AML-193 (cell line): ENCODE data around the gene DNAAF9.

Source experiments
- DNase-seq, 2 experiments: peaks; one replicate each; lab custom pipeline; 2025; lab: John Stamatoyannopoulos, UW

The DNAAF9 gene

GRCh38 chr20:3410464-3410863, 3.0 kb upstream of the DNAAF9 start:
- DNase-seq: no peak

DNA sequence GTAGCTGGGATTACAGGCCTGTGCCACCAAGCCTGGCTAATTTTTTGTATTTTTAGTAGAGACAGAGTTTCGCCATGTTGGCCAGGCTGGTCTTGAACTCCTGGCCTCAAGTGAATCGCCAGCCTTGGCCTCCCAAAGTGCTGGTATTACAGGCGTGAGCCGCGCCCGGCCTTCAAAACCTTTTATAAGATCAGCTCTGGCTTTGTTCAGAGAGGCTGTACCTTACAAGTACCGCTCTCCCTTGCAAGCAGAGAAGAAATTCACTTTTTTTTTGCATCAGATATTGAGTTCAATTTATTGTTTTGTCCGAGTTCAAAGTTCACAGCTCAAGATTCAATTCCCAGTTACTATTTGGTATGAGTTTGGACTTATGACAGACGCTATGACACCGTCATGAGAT, 1.9 kb upstream of the DNAAF9 start:
- no peak for DNase-seq

DNA sequence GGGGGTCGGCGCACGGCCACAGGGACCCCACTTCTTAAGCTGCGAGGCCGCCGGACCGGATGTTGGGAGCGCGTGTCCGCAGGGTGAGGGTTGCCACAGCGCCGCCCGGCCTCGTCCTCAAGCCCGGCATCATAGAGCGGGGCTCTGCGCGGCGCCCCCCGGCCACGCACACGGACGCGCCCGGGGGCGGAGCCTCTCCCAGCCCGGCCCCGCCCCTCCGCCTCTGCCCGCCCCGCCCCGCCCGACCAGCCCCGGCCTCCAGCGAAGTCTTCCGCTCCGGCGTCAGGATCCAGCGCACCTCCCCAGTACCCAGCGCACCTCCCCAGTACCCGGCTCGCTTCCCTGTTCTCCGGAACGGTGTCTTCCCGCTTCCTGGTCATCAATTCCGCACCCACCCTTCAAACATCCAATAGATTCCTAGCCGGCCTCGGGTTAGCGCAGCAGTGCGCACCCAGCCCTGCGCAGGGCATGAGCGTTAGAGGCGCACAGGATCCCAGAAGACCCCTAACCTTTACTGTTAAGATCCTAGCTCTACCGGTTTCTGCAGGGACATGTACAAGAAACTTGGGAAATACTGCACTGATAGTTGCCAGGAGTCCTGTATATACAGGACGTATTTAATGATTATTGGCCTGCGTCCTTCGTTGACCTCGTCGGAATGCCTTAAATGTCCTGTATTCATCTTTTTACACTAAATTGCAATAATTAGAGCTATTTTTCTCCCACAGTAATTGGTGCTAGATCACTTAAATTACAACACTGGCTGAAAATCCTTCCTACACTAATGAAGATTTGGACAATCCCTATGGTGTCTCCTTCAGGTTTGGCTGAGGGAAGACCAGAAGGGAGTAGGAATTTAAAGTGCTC, 535 bp upstream of the DNAAF9 start:
- peak; percentile 62 to 70 for DNase-seq

DNA sequence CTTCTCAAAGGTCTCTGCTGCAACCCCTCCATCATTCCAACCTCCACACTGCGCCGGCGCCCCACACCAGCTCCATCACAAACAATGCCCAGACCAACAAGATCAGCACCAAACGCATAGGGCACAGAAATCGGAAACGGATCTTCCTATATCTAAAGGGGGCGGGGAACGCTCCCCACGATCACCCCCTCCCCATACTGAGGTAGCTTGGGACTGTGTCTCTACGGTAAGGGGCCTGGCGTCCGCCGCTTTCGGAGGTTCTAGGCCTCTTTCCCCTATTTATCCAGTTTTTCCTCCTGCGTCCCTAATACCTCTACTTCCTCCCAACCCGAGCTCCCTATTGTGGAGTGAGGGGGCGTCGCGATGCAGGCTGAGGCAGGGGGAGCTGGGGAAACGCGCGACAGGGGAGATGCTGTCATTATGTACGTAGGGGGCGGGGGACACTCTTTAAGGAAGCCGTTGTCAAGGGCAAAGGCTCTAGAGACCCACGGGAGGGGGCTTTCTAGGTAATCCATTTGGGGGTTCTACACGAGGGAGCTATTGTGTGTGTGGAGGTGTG, 909 bp downstream of the DNAAF9 start:
- DNase-seq: no peak

DNA sequence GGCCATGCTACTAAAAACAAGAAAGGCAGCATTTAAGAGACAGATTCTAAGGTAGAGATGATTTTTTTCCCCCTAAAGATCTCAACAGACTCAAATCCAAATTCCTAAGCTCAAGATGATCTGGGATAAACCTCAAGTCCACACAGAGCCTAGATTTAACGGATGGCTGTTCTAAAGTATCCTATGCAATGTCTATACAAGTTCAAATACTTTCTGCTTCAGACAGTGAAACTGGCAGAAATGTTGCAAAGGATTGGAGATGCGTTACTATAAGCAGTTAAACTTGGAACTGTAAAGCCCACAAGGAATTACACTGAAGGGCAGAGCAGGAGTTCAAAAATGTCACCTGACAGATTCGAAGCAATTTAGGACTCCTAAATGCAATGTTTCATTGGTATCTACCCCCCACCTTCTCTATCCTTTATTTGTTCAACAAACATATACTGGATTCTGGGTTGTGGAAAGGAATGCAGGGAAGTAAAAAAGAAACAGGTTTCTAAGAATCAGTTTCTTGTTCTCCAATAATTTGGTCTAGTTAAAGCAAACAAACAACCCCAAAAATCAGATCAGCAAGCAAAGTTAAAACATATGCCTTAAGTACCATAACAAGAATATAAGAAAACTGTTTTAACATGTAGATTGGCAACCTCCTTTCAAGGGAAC, 1.6 kb downstream of the DNAAF9 start:
- DNase-seq: no peak

- DNase-seq: no peak
Measured at GRCh38 chr20:3405139-3405538, 2.3 kb downstream of the DNAAF9 start.

GRCh38 chr20:3404402-3404801, 3.1 kb downstream of the DNAAF9 start:
- DNase-seq: peak in 1 of 2 experiments; percentile 10

GRCh38 chr20:3403741-3404140, 3.7 kb downstream of the DNAAF9 start:
- no peak for DNase-seq

- no peak for DNase-seq
Measured at GRCh38 chr20:3402453-3402852, 5.0 kb downstream of the DNAAF9 start.

GRCh38 chr20:3400260-3401155, 7.0 kb downstream of the DNAAF9 start:
- no peak for DNase-seq

- DNase-seq: no peak
Measured at GRCh38 chr20:3398681-3399252, 8.7 kb downstream of the DNAAF9 start.

GRCh38 chr20:3396492-3396891, 11.0 kb downstream of the DNAAF9 start:
- no peak for DNase-seq

GRCh38 chr20:3392756-3393155, 14.7 kb downstream of the DNAAF9 start:
- no peak for DNase-seq

- DNase-seq: no peak
Measured at GRCh38 chr20:3390759-3391425, 16.6 kb downstream of the DNAAF9 start.

- DNase-seq: no peak
Measured at GRCh38 chr20:3383878-3384495, 23.5 kb downstream of the DNAAF9 start.

DNA sequence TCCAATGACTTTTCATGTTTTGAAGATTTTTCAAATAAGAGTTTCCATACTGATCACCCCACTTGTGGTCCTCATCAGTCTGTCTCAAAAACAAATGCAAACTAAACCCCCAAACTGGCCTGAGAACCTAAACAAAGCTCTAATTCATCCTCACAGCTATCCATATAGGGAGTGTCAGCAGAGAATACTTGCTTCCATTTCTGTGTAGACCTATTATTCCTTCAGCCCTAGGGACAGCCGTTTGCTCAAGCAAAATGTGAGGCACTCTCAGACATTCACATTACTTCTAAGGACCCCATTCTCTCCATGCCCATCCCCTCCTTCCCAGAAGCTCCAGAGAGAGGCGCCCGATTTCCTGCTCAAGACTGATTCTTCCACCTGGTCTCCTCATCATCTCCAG, 24.6 kb downstream of the DNAAF9 start:
- DNase-seq: no peak

DNA sequence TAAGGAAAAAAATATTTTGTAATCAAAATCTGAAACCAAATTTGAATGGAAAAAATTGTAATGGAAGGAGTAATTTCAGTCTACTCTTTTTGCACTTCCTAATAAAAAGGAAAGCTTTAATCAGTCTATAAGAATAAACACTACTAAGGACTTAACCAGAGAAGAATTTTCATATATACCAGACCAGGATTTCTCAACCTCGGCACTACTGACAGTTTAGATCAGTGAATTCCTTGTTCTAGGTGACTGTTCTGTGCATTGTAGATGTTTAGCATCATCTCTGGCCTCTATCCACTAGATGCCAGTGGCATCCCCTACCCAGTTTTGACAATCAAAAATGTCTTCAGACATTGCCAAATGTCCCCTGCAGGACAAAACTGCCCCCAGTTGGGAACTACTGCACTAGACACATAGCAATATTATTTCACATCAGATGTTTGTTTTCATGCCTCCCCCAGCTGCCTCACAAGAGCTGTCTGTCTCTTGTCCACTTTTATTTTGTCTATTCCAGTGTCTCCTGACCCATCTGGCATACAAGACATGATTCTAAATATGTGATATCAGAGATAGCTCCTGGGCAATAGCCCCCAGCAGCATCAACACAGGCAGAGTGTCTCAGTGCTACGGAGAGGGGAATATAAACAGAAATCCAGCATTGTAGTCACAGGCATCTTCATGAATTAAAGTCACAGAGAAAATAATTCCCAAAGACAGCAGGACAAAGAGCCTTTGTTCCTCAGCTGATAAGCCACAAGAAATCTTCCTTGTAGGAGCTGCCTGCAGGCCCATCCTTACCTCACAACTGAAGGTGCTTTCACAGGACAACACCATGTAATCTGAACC, 27.0 kb downstream of the DNAAF9 start:
- DNase-seq: no peak

GRCh38 chr20:3378138-3378537, 29.3 kb downstream of the DNAAF9 start:
- DNase-seq: no peak

GRCh38 chr20:3377644-3378043, 29.8 kb downstream of the DNAAF9 start:
- no peak for DNase-seq

DNA sequence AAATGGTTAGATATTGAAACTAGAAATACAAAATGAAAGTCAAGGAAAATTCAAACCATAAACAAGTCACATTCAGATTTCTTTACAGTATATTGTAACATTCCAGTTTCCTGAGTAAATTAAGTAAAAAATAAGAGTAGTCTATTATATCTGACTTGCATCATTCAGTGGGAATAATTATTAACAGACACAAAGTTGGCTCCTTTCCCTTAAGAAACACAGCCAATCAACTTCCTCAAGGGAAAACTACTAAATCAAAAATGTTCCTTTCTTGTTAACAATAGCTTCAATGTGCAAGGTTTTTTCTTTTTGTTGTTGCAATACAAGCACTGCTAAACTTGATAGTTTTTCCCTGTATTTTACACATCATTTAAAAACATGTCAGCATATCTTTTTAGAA, 33.2 kb downstream of the DNAAF9 start:
- DNase-seq: no peak
